DOHH2 (cell line): Measurements from ENCODE around the gene HDAC4.

Experiments used
- EZH2phosphoT487 ChIP-seq: fragments of 200-600 bp; sonication (generic); IDR thresholded peaks from 2 replicates; pipeline ENCODE4 v1.6.1; 2017; ENCODE audit warnings: borderline replicate concordance, mild to moderate bottlenecking, antibody characterized with exemption, low read length, moderate library complexity, mixed read lengths
- TF ChIP-seq, protein P1 (sequence below): fragments of 200-600 bp; sonication (generic); IDR thresholded peaks from one replicate; pipeline ENCODE4 v1.5.1; 2014; ENCODE audit warnings: antibody characterized with exemption, mild to moderate bottlenecking, low read depth, low read length; ENCODE audit not compliant: poor library complexity, severe bottlenecking

DNA sequence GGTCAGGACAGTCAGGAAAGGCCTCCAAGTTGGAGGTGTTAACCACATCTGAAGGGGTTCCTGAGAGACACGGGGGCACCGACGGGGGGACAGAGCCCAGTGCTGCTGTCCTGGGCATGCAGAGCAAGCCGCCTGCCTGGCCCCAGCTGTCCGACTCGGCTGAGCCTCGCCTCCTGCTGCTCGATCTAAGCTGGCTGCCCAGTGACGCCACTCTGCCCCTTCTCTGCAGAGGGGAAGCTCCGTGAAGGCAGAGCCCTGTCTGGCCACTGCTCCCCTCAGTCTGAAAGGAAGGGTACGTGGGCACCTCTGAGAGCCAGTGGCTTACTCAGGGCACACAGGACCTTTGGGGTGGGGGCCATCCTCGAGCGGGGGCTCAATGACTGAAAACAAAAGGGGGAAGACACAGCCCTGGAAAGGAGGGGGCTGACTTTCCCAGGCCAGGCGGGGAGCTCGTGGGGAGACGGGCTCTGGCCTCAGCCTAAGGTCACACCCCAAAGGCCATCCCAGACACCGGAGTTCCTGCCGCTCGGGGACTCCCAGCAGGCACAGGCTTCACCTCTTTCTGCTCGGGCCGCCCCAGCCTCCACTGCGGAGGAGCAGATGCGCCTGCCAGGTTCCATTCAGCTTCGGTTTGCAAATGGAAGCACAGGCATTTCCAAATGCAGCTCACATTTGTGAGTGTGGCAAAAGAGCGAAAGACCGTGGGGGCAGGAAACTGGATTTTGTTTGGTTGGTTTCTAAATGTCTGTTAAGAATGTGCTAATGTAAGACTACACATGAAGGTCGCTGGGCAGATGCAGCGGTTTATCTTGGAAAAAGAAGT is 136.9 kb downstream of the HDAC4 start:
- TF ChIP-seq, protein P1, sequence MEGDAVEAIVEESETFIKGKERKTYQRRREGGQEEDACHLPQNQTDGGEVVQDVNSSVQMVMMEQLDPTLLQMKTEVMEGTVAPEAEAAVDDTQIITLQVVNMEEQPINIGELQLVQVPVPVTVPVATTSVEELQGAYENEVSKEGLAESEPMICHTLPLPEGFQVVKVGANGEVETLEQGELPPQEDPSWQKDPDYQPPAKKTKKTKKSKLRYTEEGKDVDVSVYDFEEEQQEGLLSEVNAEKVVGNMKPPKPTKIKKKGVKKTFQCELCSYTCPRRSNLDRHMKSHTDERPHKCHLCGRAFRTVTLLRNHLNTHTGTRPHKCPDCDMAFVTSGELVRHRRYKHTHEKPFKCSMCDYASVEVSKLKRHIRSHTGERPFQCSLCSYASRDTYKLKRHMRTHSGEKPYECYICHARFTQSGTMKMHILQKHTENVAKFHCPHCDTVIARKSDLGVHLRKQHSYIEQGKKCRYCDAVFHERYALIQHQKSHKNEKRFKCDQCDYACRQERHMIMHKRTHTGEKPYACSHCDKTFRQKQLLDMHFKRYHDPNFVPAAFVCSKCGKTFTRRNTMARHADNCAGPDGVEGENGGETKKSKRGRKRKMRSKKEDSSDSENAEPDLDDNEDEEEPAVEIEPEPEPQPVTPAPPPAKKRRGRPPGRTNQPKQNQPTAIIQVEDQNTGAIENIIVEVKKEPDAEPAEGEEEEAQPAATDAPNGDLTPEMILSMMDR, result no peak
- no peak for TF ChIP-seq EZH2phosphoT487
